HG03432 (cell line): ENCODE results near the gene LRIG2.
"Not testable (repeated sequence)": the region's sequence is repeated elsewhere in the genome, so short reads cannot be mapped to it uniquely, and the experiment has no call there.

Source experiments
- ATAC-seq: cut with Tn5 transposase; IDR thresholded peaks from one replicate; pipeline ENCODE4 v1.9.1; 2021; ENCODE audit warnings: mild to moderate bottlenecking, moderate library complexity; ENCODE audit not compliant: unreplicated experiment

Gene LRIG2

DNA sequence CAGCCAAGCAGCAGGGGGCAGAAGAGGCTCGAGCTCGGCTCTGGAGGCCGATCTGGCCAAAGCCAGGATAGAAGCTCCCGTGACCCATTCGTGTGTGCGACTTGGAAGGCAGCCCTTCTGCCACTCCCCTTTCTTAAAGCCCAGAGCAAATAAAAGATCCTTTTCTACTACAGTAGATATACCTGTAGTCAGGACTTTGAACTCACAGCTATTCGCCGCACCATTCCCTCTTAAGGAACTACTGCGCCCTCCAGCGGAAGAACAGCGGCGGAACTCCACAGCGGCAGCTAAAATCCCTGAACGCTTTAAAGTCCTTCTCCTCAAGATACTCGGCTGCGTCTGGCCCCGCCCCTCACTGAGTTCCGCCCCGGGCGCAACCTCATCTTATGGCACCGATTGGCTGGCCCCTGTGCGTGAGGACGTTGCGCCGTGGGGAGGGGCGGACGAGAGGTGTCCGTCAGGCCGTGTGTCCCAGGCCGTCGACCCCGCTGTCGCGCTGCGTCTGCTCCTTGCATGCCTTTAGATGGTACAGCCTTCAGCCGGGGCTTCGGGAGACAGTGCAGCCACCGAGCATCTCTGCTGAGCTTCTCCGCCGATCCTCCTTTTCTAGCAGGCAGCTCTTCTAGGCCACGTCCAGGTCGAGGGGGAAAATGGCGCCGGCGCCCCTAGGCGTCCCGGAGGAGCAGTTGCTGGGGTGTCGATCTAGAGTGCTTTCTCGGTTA is at the start of gene LRIG2:
LRIG2 (plus strand) TSS at position 442 of the 722 bp plus-strand sequence; CDS start at position 651, 209 bp downstream.
- ATAC-seq = peak; percentile 98

DNA sequence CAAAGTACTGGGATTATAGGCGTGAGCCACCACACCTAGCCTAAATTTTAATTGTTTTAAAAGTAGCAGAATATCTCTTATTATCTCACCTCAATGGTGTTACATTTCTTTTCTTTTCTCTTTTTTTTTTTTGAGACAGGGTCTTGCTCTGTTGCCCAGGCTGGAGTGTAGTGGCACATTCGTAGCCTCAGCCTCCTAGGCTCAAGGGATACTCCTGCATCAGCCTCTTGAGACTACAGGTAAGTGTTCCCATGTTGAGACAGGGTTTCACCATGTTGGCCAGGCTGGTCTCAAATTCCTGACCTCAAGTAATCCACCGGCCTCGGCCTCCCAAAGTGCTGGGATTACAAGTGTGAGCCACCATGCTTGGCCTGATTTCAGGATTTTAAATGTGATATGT is 49.7 kb upstream of the LRIG2 start:
- ATAC-seq = not testable (repeated sequence)

DNA sequence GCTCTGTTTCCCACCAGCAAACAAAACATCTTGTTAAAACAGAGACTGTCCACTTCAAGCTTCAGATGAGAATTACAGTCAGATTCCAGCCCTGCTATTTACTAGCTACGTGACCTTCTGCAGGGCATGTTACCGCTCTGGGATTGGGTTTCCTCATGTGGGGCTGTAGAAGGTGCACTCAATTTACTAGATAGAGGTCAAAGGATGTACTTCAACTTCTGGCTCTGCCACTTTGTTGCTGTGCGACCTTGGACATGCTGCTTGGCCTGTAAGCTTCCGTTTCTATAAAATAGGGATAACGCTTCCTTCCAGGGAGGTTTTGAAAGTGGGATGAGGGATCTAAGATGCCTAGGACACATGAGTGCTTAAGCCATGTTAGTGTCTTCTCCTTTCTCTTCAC is 46.0 kb upstream of the LRIG2 start:
- no peak for ATAC-seq

GRCh38 chr1:113027449-113027848 is 45.5 kb upstream of the LRIG2 start:
- ATAC-seq = no peak

DNA sequence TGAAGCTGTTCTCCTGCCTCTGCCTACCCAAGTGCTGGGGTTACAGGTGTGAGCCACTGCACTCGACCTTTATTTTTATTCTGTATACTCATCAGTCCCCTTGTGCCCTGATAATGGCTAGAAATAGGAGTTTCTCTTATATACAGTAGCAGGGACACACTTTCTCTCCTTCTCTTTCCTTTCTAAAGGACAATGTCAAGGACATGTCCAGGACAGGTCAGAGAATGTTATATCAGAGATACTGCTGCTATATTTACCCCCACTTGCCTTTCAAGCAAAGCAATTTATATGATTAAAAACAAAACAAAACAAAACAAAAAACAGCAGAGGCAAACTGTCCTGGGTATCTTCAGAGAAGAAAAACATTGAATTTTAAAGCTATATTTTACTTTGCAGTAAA is 43.2 kb upstream of the LRIG2 start:
- ATAC-seq = no peak

GRCh38 chr1:113031171-113031933 is 41.6 kb upstream of the LRIG2 start:
- peak; percentile 85 for ATAC-seq

GRCh38 chr1:113035086-113035485 is 37.9 kb upstream of the LRIG2 start:
- no peak for ATAC-seq

DNA sequence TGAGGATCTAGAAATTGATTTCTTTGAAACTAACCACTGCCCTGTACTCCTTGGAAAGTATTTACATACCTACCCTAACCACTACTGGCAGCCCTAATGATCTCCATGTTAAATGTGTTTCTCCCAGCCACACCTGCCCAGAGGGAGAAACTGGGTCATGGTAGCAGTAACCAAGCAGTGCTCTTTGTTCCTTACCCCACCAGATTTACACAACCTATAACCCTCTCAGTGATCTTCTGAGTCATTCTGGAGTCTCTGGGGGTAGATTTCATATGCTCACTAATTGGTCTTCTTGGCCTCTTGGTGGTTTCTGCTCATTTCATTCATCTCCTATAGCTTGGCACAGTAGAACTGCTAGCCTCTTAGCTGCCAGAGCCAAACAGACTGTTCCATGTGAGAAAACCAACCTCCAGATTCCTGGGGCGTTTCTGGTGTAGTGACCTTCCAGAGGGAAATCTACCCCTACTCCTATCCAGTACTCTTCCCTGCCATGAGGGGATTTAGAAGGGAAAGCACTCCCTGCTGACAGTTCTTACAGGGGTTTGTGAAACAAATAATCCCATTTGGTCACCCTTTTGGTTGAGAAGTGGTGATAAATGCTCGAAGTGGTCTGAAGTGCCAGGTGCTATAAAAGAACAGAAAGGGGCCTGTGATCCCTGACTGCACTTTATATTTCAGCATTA is 36.2 kb upstream of the LRIG2 start:
- peak; percentile 81 for ATAC-seq

DNA sequence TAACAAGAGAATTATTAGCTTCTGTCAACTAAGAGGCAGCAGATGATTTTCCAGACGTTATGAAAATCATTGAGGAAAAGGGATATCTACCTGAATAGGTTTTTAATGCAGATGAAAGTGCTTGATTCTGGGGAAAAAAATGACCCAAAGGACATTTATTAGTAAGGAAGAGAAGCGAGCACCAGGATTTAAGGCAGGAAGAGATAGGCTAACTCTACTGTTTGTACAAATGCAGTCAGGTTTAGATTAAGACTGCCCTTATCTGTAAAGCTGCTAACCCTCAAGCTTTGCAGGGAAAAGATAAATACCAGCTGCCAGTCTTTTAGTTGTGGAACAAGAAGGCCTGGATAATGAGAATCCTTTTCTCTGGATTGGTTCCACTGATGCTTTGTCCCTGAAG is 33.0 kb upstream of the LRIG2 start:
- ATAC-seq = no peak

GRCh38 chr1:113040718-113041412 is 32.1 kb upstream of the LRIG2 start:
- ATAC-seq = no peak

DNA sequence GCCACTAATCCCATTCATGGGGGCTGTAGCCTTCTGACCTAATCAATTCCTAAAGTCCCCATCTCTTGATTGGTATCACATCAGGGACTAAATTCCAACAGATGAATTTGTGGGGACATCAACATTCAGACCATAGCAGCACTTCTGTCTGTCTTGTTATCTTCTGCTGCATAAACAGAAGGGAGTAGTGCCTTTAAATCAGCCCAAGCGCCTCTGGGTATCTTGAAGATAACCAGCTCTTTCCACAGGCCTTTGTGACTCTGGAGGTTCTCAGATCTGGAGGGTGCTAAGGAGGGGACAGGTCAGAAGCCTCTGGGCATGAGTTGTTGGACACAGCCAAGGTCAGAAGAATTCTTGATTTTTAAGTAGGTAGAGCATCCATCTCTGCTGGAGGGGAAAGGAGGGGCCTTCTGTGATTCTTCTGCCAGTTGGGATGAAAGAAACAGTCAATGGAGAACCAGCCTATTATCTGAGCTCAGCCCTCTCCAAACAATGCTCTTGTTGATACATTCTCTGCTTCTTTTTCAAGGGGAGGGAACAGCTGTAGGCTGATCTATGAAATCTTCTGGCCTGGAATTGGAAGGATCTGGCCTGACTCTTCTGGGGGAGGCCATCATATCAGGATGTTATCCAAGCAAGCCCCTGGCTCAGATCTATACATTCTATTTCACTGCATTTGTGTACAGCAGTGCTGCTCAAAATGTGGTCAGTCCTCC is 31.3 kb upstream of the LRIG2 start:
- no peak for ATAC-seq

GRCh38 chr1:113042285-113043143 is 30.5 kb upstream of the LRIG2 start:
- ATAC-seq = peak; percentile 74

GRCh38 chr1:113043144-113043488 is 29.9 kb upstream of the LRIG2 start:
- not testable (repeated sequence) for ATAC-seq

DNA sequence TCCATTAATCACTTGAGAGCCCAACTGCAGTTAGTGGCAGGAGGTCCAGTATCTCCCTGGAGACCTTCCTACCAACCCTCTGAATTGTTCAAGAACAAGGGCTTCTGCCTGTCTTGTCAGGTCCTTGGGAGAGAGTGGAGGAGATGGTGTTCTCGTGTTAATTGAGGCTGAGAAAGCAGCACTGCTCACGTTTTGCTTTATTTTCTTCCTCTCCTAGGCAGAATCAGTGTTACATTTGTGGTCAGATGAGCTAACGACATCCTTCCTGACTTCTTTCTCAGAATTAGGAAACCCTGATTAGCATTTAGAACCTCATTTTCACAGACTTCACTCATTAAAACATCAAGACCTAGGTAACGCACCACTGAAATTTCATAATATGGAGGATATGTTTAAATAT is 26.4 kb upstream of the LRIG2 start:
- no peak for ATAC-seq

DNA sequence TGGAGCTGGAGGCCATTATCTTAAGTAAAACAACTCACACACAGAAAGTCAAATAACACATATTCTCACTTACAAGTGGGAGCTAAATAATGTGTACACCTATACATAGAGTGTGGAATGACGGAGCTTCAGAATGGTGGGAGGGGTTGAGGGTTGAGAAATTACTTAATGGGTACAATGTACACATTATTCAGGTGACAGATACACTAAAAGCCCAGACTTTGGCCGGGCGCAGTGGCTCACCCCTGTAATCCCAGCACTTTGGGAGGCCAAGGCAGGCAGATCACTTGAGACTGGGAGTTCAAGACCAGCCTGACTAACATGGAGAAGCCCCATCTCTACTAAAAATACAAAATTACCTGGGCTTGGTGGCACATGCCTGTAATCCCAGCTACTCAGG is 24.9 kb upstream of the LRIG2 start:
- no peak for ATAC-seq

- ATAC-seq = no peak
Observed at GRCh38 chr1:113053344-113054126, 19.5 kb upstream of the LRIG2 start.

DNA sequence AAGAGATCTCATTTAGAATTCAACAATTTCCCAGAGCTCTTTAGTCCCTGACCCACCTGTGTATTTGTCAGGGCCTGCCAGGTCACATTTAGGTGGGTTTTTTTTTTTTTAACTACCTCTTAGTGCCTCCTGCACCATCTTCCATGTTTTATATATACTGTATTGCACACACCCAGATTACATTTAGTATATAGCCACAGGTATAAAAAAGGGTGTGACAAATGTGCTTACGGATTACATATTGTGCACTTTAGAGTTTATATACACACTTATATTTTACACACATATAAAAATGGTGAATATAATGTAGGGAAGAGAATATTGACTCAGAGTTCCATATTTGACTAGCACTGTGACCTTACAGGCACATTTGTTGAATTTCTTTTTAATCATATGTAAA is 17.4 kb upstream of the LRIG2 start:
- no peak for ATAC-seq

DNA sequence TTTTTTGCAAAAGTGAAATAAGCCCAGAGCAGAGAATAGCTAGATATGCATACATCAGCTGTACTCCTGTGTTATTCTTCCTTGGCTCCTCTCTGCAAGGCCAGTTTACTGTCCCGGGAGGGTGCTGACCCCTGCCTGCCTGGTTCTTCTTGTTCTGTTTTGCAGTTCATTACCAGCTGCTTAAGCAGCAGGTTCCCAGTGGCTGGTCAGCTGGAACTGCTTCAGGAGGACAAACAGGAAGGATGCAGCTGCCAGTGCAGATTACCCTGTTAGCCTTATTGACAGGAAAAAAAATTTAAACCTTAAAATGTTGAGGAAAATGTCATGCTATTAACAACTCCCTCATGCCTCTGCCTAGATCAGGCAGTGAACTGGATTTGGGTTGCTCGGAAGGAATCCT is 16.0 kb upstream of the LRIG2 start:
- no peak for ATAC-seq
